ENCODE results near the gene POU4F3.
"Not testable (repeated sequence)": the region's sequence is repeated elsewhere in the genome, so short reads cannot be mapped to it uniquely, and the experiment has no call there.

POU4F3 gene, protein sequence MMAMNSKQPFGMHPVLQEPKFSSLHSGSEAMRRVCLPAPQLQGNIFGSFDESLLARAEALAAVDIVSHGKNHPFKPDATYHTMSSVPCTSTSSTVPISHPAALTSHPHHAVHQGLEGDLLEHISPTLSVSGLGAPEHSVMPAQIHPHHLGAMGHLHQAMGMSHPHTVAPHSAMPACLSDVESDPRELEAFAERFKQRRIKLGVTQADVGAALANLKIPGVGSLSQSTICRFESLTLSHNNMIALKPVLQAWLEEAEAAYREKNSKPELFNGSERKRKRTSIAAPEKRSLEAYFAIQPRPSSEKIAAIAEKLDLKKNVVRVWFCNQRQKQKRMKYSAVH

DNA sequence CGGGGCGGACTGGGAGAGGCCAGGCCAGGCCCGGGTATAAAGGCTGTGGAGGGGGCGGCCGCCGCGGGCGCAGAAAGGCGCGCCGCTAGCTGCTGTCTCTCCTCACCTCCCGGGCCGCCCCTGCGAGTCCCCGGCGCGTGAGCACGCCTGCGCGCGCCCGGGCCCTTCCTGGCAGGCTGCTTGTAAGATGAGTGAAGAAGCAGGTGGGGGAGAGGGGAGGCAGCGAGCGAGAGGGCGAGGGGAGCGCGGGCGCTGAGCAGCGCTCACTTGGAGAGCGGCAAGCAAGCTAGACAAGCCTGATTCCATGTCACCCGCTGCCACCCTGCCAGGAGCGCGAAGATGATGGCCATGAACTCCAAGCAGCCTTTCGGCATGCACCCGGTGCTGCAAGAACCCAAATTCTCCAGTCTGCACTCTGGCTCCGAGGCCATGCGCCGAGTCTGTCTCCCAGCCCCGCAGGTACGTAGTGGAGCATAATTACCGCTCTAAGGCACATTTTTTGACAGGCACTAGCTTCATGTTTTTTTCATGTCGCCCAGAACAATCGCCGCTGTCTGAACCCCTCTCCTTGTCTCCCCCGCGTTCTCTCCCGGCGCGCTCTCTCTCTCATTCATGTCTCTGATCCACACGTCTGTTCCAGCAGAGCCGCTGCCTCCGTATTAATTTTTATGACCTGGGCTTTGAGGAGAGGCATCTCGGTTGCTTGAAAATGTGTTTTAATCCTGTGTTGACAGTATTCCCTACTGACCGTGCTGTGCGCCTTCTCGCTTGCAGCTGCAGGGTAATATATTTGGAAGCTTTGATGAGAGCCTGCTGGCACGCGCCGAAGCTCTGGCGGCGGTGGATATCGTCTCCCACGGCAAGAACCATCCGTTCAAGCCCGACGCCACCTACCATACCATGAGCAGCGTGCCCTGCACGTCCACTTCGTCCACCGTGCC is at the start of gene POU4F3:
POU4F3 (plus strand) TSS at position 66 of the 941 bp plus-strand sequence; CDS start at position 340, 274 bp downstream.
- DNase-seq (ENCODE audit: low read depth) = no peak

GRCh38 chr5:146290318-146290717 is 48.3 kb upstream of the POU4F3 start:
- no peak for DNase-seq (ENCODE audit: low read depth)

DNA sequence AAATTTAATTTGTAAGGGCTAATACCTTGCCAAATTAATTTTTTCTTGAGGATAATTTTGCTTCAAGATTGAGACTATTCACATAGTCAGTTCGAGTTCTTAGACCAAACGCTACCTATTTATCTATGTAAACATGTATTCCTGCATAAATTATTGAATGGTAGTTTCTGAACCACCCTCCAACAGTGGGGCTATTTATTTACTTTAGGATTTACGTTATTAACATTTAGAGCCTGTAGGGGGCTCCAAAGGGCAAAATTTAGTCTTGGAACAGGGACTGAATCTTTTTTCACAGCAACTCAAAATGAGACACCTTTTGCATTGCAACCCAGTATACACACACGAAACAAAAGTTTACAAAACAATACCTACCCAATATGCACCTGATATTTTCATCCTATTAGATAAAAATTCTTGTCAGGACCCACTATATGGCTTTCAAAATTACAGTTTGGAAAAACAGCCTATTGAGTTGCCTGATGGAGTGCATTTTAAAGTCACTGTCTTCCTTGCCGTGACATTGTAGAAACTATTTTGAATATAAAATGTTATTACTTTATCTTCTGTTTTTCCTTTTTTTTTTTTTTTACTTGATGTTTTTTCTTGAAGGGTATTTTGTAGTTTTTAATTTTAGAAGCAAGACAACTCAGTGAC is 47.1 kb upstream of the POU4F3 start:
- DNase-seq (ENCODE audit: low read depth) = no peak

- DNase-seq (ENCODE audit: low read depth) = no peak
These were observed 42.4 kb upstream of the POU4F3 start for GRCh38 chr5:146296245-146296644.

DNA sequence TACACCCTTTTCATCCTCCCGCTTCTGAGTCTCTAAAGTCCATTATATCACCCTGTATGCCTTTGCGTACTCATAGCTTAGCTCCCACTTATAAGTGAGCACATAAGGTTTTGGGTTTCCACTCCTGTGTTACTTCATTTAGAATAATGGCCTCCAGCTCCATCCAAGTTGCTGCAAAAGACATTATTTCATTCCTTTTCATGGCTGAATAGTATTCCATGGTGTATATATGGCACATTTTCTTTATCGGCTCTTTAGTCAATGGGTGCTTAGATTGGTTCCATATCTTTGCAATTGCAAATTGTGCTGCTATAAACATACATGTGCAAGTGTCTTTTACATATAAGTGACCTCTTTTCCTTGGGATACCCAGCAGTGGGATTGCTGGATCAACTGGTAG is 39.7 kb upstream of the POU4F3 start:
- not testable (repeated sequence) for DNase-seq (ENCODE audit: low read depth)

GRCh38 chr5:146301626-146302025 is 37.0 kb upstream of the POU4F3 start:
- DNase-seq (ENCODE audit: low read depth) = no peak

GRCh38 chr5:146302406-146302805 is 36.2 kb upstream of the POU4F3 start:
- no peak for DNase-seq (ENCODE audit: low read depth)

DNA sequence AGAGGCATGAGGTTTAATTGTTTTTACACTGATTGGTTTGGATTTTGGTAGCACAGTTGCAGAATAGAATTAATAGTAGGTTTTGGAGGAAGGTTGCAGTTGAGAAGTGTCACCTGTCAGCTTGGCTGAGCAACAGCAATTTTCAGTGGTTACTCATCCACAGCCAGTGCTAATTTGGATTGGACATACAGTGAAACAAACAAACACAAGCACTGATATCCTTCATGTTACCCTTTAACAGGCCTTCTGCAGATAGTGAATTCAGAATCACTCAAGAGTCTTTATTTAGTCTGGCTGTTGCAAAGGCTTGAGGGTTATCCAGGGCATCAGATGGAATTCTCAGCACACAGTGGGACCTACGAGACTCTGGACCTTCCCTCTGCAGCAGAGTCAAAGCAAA is 31.8 kb upstream of the POU4F3 start:
- no peak for DNase-seq (ENCODE audit: low read depth)

- DNase-seq (ENCODE audit: low read depth) = no peak
These were observed 30.8 kb upstream of the POU4F3 start for GRCh38 chr5:146307796-146308195.

GRCh38 chr5:146310540-146310939 is 28.1 kb upstream of the POU4F3 start:
- DNase-seq (ENCODE audit: low read depth) = no peak

DNA sequence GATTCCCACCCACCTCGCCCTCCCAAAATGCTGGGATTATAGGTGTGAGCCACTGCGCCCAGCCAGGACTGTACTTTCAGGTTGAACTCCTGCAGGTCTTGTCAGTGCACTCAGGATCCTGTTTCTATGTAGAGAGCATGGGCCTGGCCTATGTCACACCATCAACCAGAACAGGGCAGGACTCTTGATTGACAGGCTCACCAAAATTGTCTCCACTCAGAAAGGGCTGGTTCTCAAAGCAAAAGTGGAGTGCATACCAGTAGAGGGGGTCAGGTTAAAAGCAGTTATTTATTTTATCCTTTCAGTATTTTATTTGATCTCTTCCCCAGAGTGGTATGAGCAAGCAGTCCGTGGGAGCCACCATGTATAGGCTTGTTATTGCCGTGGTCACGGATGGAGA is 27.4 kb upstream of the POU4F3 start:
- DNase-seq (ENCODE audit: low read depth) = no peak

GRCh38 chr5:146313027-146313426 is 25.6 kb upstream of the POU4F3 start:
- no peak for DNase-seq (ENCODE audit: low read depth)

DNA sequence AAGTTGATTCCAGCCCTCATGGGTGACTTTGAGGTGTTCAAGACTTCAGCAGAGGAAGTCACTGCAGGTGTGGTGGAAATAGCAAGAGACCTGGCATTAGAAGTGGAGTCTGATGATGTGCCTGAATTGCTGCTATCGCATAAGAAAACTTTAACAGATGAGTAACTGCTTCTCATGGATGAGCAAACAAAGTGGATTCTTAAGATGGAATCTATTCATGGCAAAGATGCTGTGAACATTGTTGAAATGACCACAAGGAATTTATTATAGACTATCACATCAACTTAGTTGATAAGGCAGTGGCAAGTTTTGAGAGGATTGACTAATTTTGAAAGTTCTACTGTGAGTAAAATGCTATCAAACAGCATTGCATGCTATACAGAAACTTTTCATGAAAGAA is 17.1 kb upstream of the POU4F3 start:
- DNase-seq (ENCODE audit: low read depth) = no peak

GRCh38 chr5:146327257-146327870 is 11.3 kb upstream of the POU4F3 start:
- no peak for DNase-seq (ENCODE audit: low read depth)

DNA sequence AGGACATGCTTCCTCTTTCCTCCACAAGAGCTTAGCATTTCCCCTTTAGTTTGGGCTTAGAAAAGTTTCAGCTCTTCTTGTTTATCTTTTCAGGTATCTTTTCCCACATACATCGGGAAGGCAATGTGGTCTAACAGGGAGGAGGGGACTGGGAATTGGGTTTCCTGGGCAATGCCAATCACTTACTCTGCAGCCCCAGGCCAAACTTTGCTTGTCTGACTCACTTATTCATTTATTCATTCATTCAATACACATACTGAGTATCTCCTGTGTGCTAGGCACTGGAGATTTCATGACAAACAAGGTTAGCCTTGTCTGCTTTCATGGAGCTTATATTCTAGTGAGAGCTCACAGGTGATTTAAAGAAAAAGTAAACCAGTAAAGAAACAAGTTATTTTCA is 10.7 kb upstream of the POU4F3 start:
- DNase-seq (ENCODE audit: low read depth) = no peak

- no peak for DNase-seq (ENCODE audit: low read depth)
These were observed 8.9 kb upstream of the POU4F3 start for GRCh38 chr5:146329697-146330096.

DNA sequence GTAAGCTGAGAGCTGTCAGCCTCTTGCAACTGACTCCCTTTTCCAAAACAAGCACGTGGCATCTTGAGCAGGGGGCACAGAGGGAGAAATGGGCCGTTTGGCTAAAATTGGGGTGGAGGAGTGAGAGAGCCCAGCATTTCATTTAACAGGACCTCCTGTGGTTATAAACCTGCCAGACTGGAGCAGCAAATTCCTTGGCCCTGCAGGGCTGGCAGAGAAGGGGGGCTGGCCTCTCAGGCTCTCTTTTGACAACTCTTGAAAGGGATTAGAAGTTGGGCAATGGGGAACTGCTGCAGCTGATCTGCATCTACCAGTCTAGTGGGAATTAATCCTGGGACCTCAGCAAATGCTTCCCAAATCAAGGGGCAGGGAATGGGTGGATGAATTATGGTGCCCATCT is 7.2 kb upstream of the POU4F3 start:
- DNase-seq (ENCODE audit: low read depth) = no peak

DNA sequence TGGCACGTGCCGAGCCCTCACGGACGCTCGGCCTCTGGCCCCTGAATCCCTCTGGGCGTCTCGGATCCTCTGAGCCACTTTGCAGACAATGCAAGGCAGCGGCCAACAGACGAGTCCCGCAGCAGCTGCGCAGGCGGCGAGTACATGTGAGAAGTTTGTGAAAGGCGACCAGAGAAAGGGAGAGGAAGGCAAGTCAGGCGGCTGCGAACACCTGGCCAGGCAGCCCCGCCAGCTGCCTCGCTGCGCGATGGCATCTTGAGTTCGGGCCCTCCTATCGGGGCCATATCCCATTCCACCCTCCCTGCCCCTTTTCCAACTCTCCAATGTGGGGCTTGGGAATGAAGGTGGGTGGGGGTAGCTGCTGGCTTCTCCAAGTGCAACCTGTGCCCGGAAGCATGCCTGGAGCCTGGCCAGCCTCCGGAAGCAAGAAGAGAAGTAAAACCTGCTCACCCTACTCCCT is 4.5 kb upstream of the POU4F3 start:
- no peak for DNase-seq (ENCODE audit: low read depth)

- DNase-seq (ENCODE audit: low read depth) = no peak
These were observed 2.4 kb upstream of the POU4F3 start for GRCh38 chr5:146336197-146336596.

DNA sequence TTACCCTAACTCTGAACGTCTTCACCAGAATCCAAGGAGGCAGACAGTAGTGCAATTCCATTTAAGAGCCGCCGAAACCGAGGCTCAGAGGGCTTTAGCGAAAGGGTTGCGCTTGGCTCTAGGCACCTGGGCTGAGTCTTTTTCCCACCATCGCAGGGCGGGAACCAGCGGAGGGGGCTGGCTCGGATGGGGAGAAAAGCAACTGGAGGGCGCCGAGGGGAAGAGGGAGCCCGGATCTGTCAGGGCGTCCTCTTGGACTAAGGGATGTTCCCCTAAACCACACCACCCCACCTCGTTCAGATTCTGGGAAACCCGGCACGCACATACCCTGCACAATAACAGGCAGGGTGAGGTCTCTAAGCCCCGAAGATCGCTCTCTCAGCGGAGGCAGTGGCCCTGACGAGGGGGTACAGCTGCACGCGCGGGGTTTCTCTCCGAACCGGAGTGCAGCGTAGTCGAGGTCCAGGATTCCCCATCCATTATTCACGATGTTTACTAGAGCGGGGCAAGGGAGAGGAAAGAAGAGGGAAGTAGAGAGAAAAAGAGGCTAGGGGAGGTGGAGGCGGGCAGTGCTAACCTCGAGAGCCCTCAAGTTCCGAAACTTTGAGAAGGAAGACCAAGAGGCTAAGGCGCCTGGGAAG is 1.3 kb upstream of the POU4F3 start:
- DNase-seq (ENCODE audit: low read depth) = no peak

DNA sequence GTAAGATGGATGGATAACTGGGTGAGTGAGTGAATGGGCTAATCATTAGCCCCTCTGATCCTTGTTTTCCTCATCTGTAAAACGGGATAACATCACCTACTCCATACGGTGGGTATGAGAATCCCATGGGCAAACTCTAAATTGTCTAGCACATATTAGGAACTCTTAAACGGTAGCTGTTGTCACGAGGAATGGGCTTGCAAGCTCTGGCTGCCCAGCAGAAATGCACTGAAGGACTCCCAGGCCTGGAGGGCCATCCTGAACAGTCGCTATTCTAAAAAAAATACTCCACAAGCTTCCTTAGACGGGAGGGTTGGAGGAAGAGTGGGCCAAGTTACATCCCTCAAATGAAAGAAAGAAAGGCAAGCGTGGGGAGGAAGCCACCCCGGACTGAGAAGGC is 711 bp upstream of the POU4F3 start:
- no peak for DNase-seq (ENCODE audit: low read depth)
